ENCODE results near the gene SAT2.

- TF ChIP-seq ZXDB (tag by site-specific recombination; IDR thresholded peaks at IDR 0.05) (no peak), ZNF341 (tag by site-specific recombination; IDR thresholded peaks at IDR 0.05; ENCODE audit: low read depth) (no peak), CTCF (tag by site-specific recombination; IDR thresholded peaks at IDR 0.05) (no peak), ELK4 (IDR thresholded peaks at IDR 0.05; ENCODE audit: borderline replicate concordance, low read depth, low read length) (no peak), ZNF416 (tag by site-specific recombination; IDR thresholded peaks at IDR 0.05) (no peak), ZNF704 (tag by site-specific recombination; IDR thresholded peaks at IDR 0.05) (no peak), REST (tag by site-specific recombination; IDR thresholded peaks at IDR 0.05) (no peak), ZNF701 (tag by site-specific recombination; IDR thresholded peaks at IDR 0.05) (no peak), YY1 (tag by site-specific recombination; IDR thresholded peaks at IDR 0.05) (no peak), ZNF660 (tag by site-specific recombination; IDR thresholded peaks at IDR 0.05) (no peak), ZNF138 (tag by site-specific recombination; IDR thresholded peaks at IDR 0.05; ENCODE audit: borderline replicate concordance) (no peak), ZNF174 (tag by site-specific recombination; IDR thresholded peaks at IDR 0.05) (no peak), ZNF521 (tag by site-specific recombination; IDR thresholded peaks at IDR 0.05) (no peak)
Observed at GRCh38 chr17:7606280-7606679, 21.3 kb downstream of the SAT2 start.
